ENCODE results near the gene FAM25C.
"Not testable (repeated sequence)": the region's sequence is repeated elsewhere in the genome, so short reads cannot be mapped to it uniquely, and the experiment has no call there.

- not testable (repeated sequence) for TF ChIP-seq CTCF, EP300 (IDR thresholded peaks at IDR 0.05)
These were observed 7.9 kb downstream of the FAM25C start for GRCh38 chr10:47991706-47992105.

Data from tibial nerve (tissue), 4 donors.